IMR-90 (cell line): ENCODE results near the gene THADA. TPM values are rescaled to one million over a fixed set of nuclear protein-coding genes. Genes with fewer than 3 reads are reported as not detected.

Experiments
- ATAC-seq: fragments of 200-7000 bp; cut with Tn5 transposase; 2 replicates; pipeline ENCODE4 v1.9.1; 2020; ENCODE audit warnings: low read depth, mild to moderate bottlenecking, moderate library complexity
- BruUV-seq: library from RNA; stranded (reverse); fragments of 400-500 nt; replicated peaks from 2 replicates; lab custom pipeline; 2021; lab: Mats Ljungman, UMichigan
- CTCF ChIA-PET: fragments of 300-600 bp; formaldehyde crosslinking; extraction: SDS; loops from one replicate; lab custom pipeline; 2021; ENCODE audit warnings: antibody characterized with exemption; lab: Yijun Ruan, JAX
- POLR2A ChIA-PET: fragments of 300-600 bp; sonication (Branson Sonifier 250); formaldehyde crosslinking; loops from one replicate; lab custom pipeline; 2022; ENCODE audit warnings: antibody characterized with exemption; ENCODE audit not compliant: unreplicated experiment; lab: Charles Lee
- DNase-seq: peaks from one replicate; pipeline ENCODE4 v3.0.0; 2013
- H2AFZ ChIP-seq: replicated peaks from 2 replicates; pipeline ENCODE3; 2013; ENCODE audit warnings: low read length, mild to moderate bottlenecking; ENCODE audit not compliant: poor library complexity
- H2AK5ac ChIP-seq: 2 replicates; pipeline ENCODE4 v1.6.1; 2013; ENCODE audit warnings: low read depth, low read length, inconsistent platforms
- H2AK9ac ChIP-seq: replicated peaks from 2 replicates; pipeline ENCODE3; 2013; ENCODE audit warnings: mild to moderate bottlenecking, low read depth, low read length, moderate library complexity; ENCODE audit not compliant: poor library complexity
- H2BK120ac ChIP-seq: 2 replicates; pipeline ENCODE4 v1.6.1; 2013; ENCODE audit warnings: low read depth, low read length, inconsistent platforms
- H2BK15ac ChIP-seq: 3 replicates; pipeline ENCODE4 v1.6.1; 2013; ENCODE audit warnings: low read depth, low read length, inconsistent platforms
- H2BK20ac ChIP-seq: 2 replicates; pipeline ENCODE4 v1.6.1; 2013; ENCODE audit warnings: low read depth, mild to moderate bottlenecking, inconsistent platforms, low read length, moderate library complexity
- H2BK5ac ChIP-seq: 2 replicates; pipeline ENCODE4 v1.6.1; 2013; ENCODE audit warnings: mild to moderate bottlenecking, low read depth, low read length, inconsistent platforms; ENCODE audit not compliant: poor library complexity, severe bottlenecking
- H3K14ac ChIP-seq: replicated peaks from 2 replicates; pipeline ENCODE4 v1.6.1; 2013; ENCODE audit warnings: low read depth, low read length, inconsistent platforms
- H3K18ac ChIP-seq: 2 replicates; pipeline ENCODE4 v1.6.1; 2013; ENCODE audit warnings: low read depth, low read length, control low read depth
- H3K23ac ChIP-seq: 2 replicates; pipeline ENCODE4 v1.6.1; 2013; ENCODE audit warnings: low read depth, low read length, inconsistent platforms
- H3K27ac ChIP-seq: 2 replicates; pipeline ENCODE4 v1.5.1; 2013; ENCODE audit warnings: mild to moderate bottlenecking, control low read depth, low read length; ENCODE audit not compliant: insufficient read depth
- H3K27me3 ChIP-seq: 2 replicates; pipeline ENCODE4 v1.6.1; 2013; ENCODE audit warnings: low read length; ENCODE audit not compliant: control insufficient read depth, insufficient read depth
- H3K36me3 ChIP-seq: 2 replicates; pipeline ENCODE4 v1.6.1; 2013; ENCODE audit warnings: low read length, mixed read lengths; ENCODE audit not compliant: control insufficient read depth, insufficient read depth
- H3K4ac ChIP-seq: 2 replicates; pipeline ENCODE4 v1.6.1; 2013; ENCODE audit warnings: low read depth, low read length, inconsistent platforms
- H3K4me1 ChIP-seq: 2 replicates; pipeline ENCODE4 v1.6.1; 2013; ENCODE audit warnings: low read length, mixed read lengths; ENCODE audit not compliant: control insufficient read depth, insufficient read depth
- H3K4me2 ChIP-seq: 2 replicates; pipeline ENCODE4 v1.6.1; 2013; ENCODE audit warnings: low read depth, mild to moderate bottlenecking, control low read depth, low read length, moderate library complexity
- H3K4me3 ChIP-seq: 2 replicates; pipeline ENCODE4 v1.5.1; 2013; ENCODE audit warnings: low read depth, mild to moderate bottlenecking, control low read depth, low read length, moderate library complexity; ENCODE audit not compliant: insufficient read depth
- H3K56ac ChIP-seq: 2 replicates; pipeline ENCODE4 v1.6.1; 2013; ENCODE audit warnings: low read length, inconsistent platforms; ENCODE audit not compliant: insufficient read depth; ENCODE audit errors: extremely low read depth
- H3K79me1 ChIP-seq, 2 experiments: 2 replicates each; pipeline ENCODE4 v1.6.1; 2013; ENCODE audit warnings: low read length in 2 of 2, inconsistent platforms in 1 of 2, low read depth in 1 of 2
- H3K9ac ChIP-seq: 2 replicates; pipeline ENCODE4 v1.6.1; 2013; ENCODE audit warnings: low read depth, low read length, control low read depth
- H3K9me1 ChIP-seq: 2 replicates; pipeline ENCODE4 v1.6.1; 2013; ENCODE audit warnings: low read length, inconsistent platforms; ENCODE audit not compliant: insufficient read depth
- H3K9me3 ChIP-seq: 2 replicates; pipeline ENCODE4 v1.6.1; 2013; ENCODE audit warnings: low read length; ENCODE audit not compliant: control insufficient read depth, insufficient read depth
- H4K20me1 ChIP-seq: 2 replicates; pipeline ENCODE4 v1.6.1; 2013; ENCODE audit warnings: low read length, inconsistent platforms; ENCODE audit not compliant: insufficient read depth
- H4K5ac ChIP-seq: 2 replicates; pipeline ENCODE4 v1.6.1; 2013; ENCODE audit warnings: mild to moderate bottlenecking, low read depth, low read length, control low read depth
- H4K8ac ChIP-seq, 2 experiments: 2 replicates each; pipeline ENCODE4 v1.6.1; 2013; ENCODE audit warnings: low read depth in 2 of 2, low read length in 2 of 2, control low read depth in 1 of 2, inconsistent platforms in 1 of 2
- H4K91ac ChIP-seq: 2 replicates; pipeline ENCODE4 v1.6.1; 2013; ENCODE audit warnings: low read depth, low read length, inconsistent platforms; ENCODE audit not compliant: insufficient read depth
- BHLHE40 ChIP-seq: fragments of 150-350 bp; IDR thresholded peaks from 2 replicates; pipeline ENCODE4 v1.6.1; 2016; ENCODE audit warnings: mild to moderate bottlenecking, low read depth, low read length
- CEBPB ChIP-seq: IDR thresholded peaks from 2 replicates; pipeline ENCODE4 v1.6.1; 2012; ENCODE audit warnings: low read depth, low read length, improper control_type of control experiment
- CHD1 ChIP-seq: IDR thresholded peaks from 2 replicates; pipeline ENCODE4 v1.6.1; 2012; ENCODE audit warnings: low read depth, low read length, improper control_type of control experiment
- ELK1 ChIP-seq: fragments of 150-350 bp; IDR thresholded peaks from 2 replicates; pipeline ENCODE4 v1.6.1; 2016; ENCODE audit warnings: low read depth, mild to moderate bottlenecking, low read length, moderate library complexity, borderline replicate concordance
- FOS ChIP-seq: fragments of 150-350 bp; IDR thresholded peaks from 2 replicates; pipeline ENCODE4 v1.6.1; 2016; ENCODE audit warnings: low read depth, low read length
- MAFK ChIP-seq: IDR thresholded peaks from 2 replicates; pipeline ENCODE4 v1.6.1; 2012; ENCODE audit warnings: low read depth, low read length, improper control_type of control experiment
- MAZ ChIP-seq: IDR thresholded peaks from 2 replicates; pipeline ENCODE4 v1.6.1; 2012; ENCODE audit warnings: low read depth, mild to moderate bottlenecking, low read length, improper control_type of control experiment, moderate library complexity, borderline replicate concordance
- POLR2A ChIP-seq: IDR thresholded peaks from 2 replicates; pipeline ENCODE4 v1.6.1; 2012; ENCODE audit warnings: mild to moderate bottlenecking, low read depth, low read length
- RCOR1 ChIP-seq: IDR thresholded peaks from 2 replicates; pipeline ENCODE4 v1.6.1; 2012; ENCODE audit warnings: mild to moderate bottlenecking, low read length, improper control_type of control experiment; ENCODE audit not compliant: insufficient replicate concordance
- SMC3 ChIP-seq: fragments of 150-350 bp; IDR thresholded peaks from 2 replicates; pipeline ENCODE4 v1.6.1; 2016; ENCODE audit warnings: low read depth, mild to moderate bottlenecking, antibody characterized with exemption, low read length, moderate library complexity
- WGBS, 2 experiments: methylation state at CpG; one replicate each; pipeline versions ENCODE4 v1.1.5 to v1.1.7; 2013; ENCODE audit warnings: missing lambda C conversion rate in 2 of 2; ENCODE audit not compliant: insufficient read length in 1 of 2; ENCODE audit errors: extremely low coverage in 2 of 2; 5-methylcytosine and 5-hydroxymethylcytosine counted together
- dilution Hi-C: fragments of 300-500 bp; cut with HindIII; formaldehyde crosslinking; loops from one replicate; pipeline ENCODE4 v1.14.3; 2018; ENCODE audit warnings: low sequenced_read_pairs; ENCODE audit not compliant: unreplicated experiment
- in situ Hi-C: fragments of 300-500 bp; cut with MboI; formaldehyde crosslinking; loops from 3 replicates; pipeline ENCODE4 v1.14.3; 2019; ENCODE audit warnings: low sequenced_read_pairs, inconsistent platforms, mixed read lengths
- intact Hi-C: fragments of 100-400 bp; cut with micrococcal nuclease; formaldehyde crosslinking; loops from 2 replicates; pipeline ENCODE4 v1.10.0; 2022
- polyA plus RNA-seq, 3 experiments: library from polyadenylated mRNA; depleted of rRNA; stranded (reverse); fragments of >200 nt; gene quantifications; 2 replicates each; pipeline ENCODE4 v1.2.3, GENCODE V29; 2012; ENCODE audit warnings: low replicate concordance in 1 of 3
- total RNA-seq: library from RNA; depleted of rRNA; stranded (reverse); fragments of >200 nt; gene quantifications from 2 replicates; pipeline ENCODE4 v1.2.3, GENCODE V29; 2012
- TF ChIP-seq, protein P1 (sequence below): conservative IDR thresholded peaks from 2 replicates; pipeline ENCODE4 v1.5.1; 2012; ENCODE audit warnings: mild to moderate bottlenecking, low read depth, low read length, improper control_type of control experiment

Gene THADA
- total and polyA plus RNA-seq, 2 of the 4 experiments (the other 2 are of a cell fraction), result 10.5 to 21.3 TPM

DNA sequence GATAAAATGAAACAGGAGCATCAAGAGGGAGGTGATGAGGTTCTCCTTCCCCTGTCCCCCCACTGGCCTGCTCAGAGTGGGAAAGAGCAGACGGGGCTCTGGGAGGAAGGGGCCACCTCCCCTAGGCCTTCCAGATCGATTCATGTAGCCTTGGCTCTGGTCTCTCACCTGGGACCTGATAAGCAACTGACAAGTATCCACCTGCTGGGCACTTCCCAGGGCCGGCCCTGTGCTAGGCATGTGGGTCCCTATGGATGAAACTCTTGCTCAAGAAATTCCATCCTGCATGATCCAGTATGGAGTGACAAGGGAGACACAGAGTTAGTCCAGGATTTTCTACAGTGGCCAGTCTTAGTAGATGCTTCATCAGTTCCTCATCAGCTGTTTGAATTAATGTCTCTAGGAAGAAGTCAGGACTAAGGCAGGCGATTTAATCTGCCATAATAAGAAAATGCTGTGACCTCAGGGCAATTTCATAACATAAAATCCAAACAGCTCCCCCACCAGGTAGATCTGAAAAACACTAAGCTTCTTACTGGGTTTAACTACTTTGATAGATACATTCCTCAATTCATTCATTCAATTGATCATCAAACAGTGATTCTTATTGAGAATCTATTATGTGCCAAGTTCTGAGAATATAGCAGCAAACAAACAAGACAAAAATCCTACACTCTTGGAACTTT is 324.8 kb downstream of the THADA start:
- no peak overlapping the region for H4K8ac ChIP-seq
- no peak overlapping the region for H3K9ac ChIP-seq
- no peak overlapping the region for H3K4me2 ChIP-seq
- H3K79me1 ChIP-seq, result no peaks in the 10 kb centered on the region
- H2AK5ac ChIP-seq, result no peak overlapping the region
- no TSS peak for BruUV-seq
- no peak overlapping the region for H3K27ac ChIP-seq
- no peak overlapping the region for H2AK9ac ChIP-seq
- ChIA-PET POLR2A (no interaction called here), CTCF (interaction anchor here (0.6 kb wide), 1 partner anchor 205 kb away, joined by 3 read pairs; no protein-coding TSS in a partner anchor)
- H4K5ac ChIP-seq, result no peak overlapping the region
- H3K23ac ChIP-seq, result no peak overlapping the region
- no peak overlapping the region for H3K4me3 ChIP-seq
- in situ Hi-C loops (no loop called here), intact Hi-C loops (no loop called here), dilution Hi-C loops (no loop called here)
- H4K91ac ChIP-seq, result no peak overlapping the region
- TF ChIP-seq MAZ (no peak), SMC3 (no peak), RCOR1 (no peak), MAFK (no peak), CEBPB (no peak), BHLHE40 (no peak), CHD1 (no peak), ELK1 (no peak), POLR2A (no peak), FOS (no peak)
- TF ChIP-seq, protein P1, sequence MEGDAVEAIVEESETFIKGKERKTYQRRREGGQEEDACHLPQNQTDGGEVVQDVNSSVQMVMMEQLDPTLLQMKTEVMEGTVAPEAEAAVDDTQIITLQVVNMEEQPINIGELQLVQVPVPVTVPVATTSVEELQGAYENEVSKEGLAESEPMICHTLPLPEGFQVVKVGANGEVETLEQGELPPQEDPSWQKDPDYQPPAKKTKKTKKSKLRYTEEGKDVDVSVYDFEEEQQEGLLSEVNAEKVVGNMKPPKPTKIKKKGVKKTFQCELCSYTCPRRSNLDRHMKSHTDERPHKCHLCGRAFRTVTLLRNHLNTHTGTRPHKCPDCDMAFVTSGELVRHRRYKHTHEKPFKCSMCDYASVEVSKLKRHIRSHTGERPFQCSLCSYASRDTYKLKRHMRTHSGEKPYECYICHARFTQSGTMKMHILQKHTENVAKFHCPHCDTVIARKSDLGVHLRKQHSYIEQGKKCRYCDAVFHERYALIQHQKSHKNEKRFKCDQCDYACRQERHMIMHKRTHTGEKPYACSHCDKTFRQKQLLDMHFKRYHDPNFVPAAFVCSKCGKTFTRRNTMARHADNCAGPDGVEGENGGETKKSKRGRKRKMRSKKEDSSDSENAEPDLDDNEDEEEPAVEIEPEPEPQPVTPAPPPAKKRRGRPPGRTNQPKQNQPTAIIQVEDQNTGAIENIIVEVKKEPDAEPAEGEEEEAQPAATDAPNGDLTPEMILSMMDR, result no peak
- H3K14ac ChIP-seq, result no peak overlapping the region
- DNase-seq (no peak), ATAC-seq (no peak)
- no CpG with 5 or more reads among the region's 4 CpGs for WGBS, 2 experiments
- H2BK5ac ChIP-seq, result no peak overlapping the region
- no peak overlapping the region for H2BK15ac ChIP-seq
- no peak overlapping the region for H2AFZ ChIP-seq
- H2BK20ac ChIP-seq, result no peak overlapping the region
- peaks cover 13% of the 10 kb centered on the region; the same call in 1 of the 2 replicates for H4K20me1 ChIP-seq
- H3K9me1 ChIP-seq, result peaks cover 28% of the 10 kb centered on the region
- no peak overlapping the region for H3K56ac ChIP-seq
- H3K9me3 ChIP-seq, result no peaks in the 10 kb centered on the region
- H3K18ac ChIP-seq, result no peak overlapping the region
- peaks cover 24% of the 10 kb centered on the region for H3K4me1 ChIP-seq
- no peak overlapping the region for H3K4ac ChIP-seq
- H2BK120ac ChIP-seq, result no peak overlapping the region
- H3K27me3 ChIP-seq, result no peaks in the 10 kb centered on the region; the same call in 1 of the 2 replicates
- no peaks in the 10 kb centered on the region for H3K36me3 ChIP-seq
